ENCODE data around the gene NPTX1. TPM values are rescaled to one million over a fixed set of nuclear protein-coding genes. Genes with fewer than 3 reads are reported as not detected.

The NPTX1 gene
- total and polyA plus RNA-seq, 2 donors (not counting 1 experiment from before 2014, with no cell fraction given): 0.07 to 0.57 TPM

DNA sequence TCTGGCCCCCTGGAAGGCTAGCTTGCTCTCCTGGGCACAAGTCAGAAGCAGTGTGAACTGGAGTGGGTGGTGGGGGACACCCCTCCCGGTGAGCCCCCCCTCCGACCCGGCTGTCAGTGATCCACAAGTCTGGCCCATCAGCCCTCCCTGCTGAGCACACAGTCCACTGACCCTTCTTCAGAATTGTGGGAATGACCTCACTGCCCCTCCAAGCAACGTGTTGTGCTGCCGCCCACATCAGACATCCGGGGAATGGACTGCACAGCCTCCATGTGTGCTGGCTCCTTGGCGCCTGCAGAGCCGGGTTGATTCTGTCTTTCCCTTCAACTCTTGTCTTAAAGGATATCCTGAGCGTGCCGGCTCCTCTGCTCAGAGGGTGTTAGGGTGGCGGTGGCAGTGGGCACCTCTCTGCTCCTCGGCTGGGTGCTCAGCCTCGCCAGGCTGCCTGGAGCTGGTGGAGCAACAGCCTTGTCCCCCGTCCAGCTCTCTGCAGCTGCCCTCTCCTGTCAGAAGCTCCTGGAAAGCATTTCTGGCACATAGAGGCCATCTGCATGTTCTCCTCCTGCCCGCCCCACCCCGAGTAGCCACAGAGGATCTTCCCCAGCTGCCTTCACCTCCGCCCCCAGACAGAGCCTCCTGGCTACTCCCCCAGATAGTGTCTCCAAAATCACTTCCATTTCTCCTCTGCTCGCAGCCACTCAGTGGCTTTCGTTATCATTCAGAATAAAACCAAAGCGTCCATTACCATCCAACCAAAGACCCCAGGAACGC, 19.8 kb downstream of the NPTX1 start:
- no peak overlapping the region for H3K4me2 ChIP-seq (replicated peaks; ENCODE audit: low read depth, low read length, poor library complexity, severe bottlenecking)

More for the DNA sequence above, 19.8 kb downstream of the NPTX1 start:
- Histone ChIP-seq H3K4me3 (ENCODE audit: control extremely low read depth in 1 of 5, extremely low read depth in 1 of 5, insufficient read depth in 1 of 5, low read depth in 2 of 5, low read length in 4 of 5) (no peak overlapping the region), H3K9me3 (ENCODE audit: control extremely low read depth in 1 of 3, control insufficient read depth in 2 of 3, insufficient read depth in 1 of 3, low read length in 2 of 3) (peaks cover 0 to 7% (median 0%) of the 10 kb centered on the region in 3 donors), H3K79me2 (ENCODE audit: control insufficient read depth, insufficient read depth, low read length) (no peaks in the 10 kb centered on the region), H3K4me1 (ENCODE audit: control insufficient read depth in 2 of 2, insufficient read depth in 2 of 2, low read length in 2 of 2) (peaks cover 7 to 17% of the 10 kb centered on the region in 2 donors), H3K36me3 (replicated peaks in 1 of 2; ENCODE audit: control extremely low read depth in 1 of 2, control insufficient read depth in 1 of 2, extremely low read depth in 1 of 2, insufficient read depth in 2 of 2, low read length in 1 of 2) (no peaks in the 10 kb centered on the region), H3K27me3 (replicated peaks in 1 of 4; ENCODE audit: control extremely low read depth in 1 of 4, control insufficient read depth in 3 of 4, insufficient read depth in 4 of 4, low read length in 3 of 4) (peaks cover 0 to 31% (median 0%) of the 10 kb centered on the region in 4 experiments), H2AFZ (ENCODE audit: insufficient read depth, low read depth, low read length, poor library complexity, severe bottlenecking) (no peak overlapping the region), H3K9ac (ENCODE audit: low read length) (no peak overlapping the region), H3K27ac (ENCODE audit: low read length in 2 of 2) (no peak overlapping the region), H4K20me1 (ENCODE audit: control insufficient read depth, insufficient read depth, low read length, poor library complexity, severe bottlenecking) (no peaks in the 10 kb centered on the region)
- H3K4me3 Mint-ChIP-seq: peak overlapping the region; percentile 60
- ATAC-seq (ENCODE audit: low read depth) (no peak), DNase-seq (no peak)
- H3K4me1 Mint-ChIP-seq: peaks cover 18% of the 10 kb centered on the region
- H3K27me3 Mint-ChIP-seq: peaks cover 33% of the 10 kb centered on the region
- WGBS (ENCODE audit: insufficient coverage): 88% methylated on average over 18 of the region's 21 CpGs
- TF ChIP-seq EZH2 (IDR thresholded peaks at IDR 0.05; ENCODE audit: borderline replicate concordance, insufficient read depth, low read depth, low read length, poor library complexity, severe bottlenecking) (no peak), CTCF (IDR thresholded peaks at IDR 0.05) (no peak)
- intact Hi-C loops (cut with micrococcal nuclease): no loop called here
- POLR2A ChIA-PET: no interaction called here
- CTCF ChIA-PET: no interaction called here
- no peaks in the 10 kb centered on the region for H3K9me3 Mint-ChIP-seq (ENCODE audit: insufficient read depth)
- H3K27ac Mint-ChIP-seq: peak overlapping the region; percentile 41
